ENCODE measurements around the gene NHS. TPM values are rescaled to one million over a fixed set of nuclear protein-coding genes. Genes with fewer than 3 reads are reported as not detected.

Gene NHS
- total RNA-seq, 1 experiment from 2014 or later, result 5.7 TPM

GRCh38 chrX:17779434-17779833 lies 404.4 kb downstream of the NHS start:
- no peaks in the 10 kb centered on the region for H3K9me3 ChIP-seq (ENCODE audit: control insufficient read depth in 1 of 2, insufficient read depth in 1 of 2, low read depth in 1 of 2, low read length in 2 of 2)
- RAD21 ChIA-PET (ENCODE audit: low non-redundant PET in 1 of 2, low total read pairs in 2 of 2, uncharacterized antibody in 2 of 2, unreplicated experiment in 2 of 2), result no interaction called here
- no peaks in the 10 kb centered on the region for H3K4me1 ChIP-seq (ENCODE audit: control insufficient read depth in 1 of 2, insufficient read depth in 2 of 2, low read length in 2 of 2)
- H3K36me3 ChIP-seq (ENCODE audit: control insufficient read depth in 1 of 2, insufficient read depth in 2 of 2, low read length in 2 of 2), result no peaks in the 10 kb centered on the region
- no TSS peak for BruUV-seq (replicated peaks)
- CTCF ChIA-PET, result no interaction called here
- no peak overlapping the region for H3K4me3 ChIP-seq (replicated peaks in 1 of 2; ENCODE audit: low read depth in 1 of 2, low read length in 2 of 2)
- H3K4me2 ChIP-seq (ENCODE audit: low read length), result no peak overlapping the region
- no peak for DNase-seq (ENCODE audit: low read depth, low spot score)
- peaks cover 3% of the 10 kb centered on the region; the same call in 1 of the 2 replicates for H3K27me3 ChIP-seq (ENCODE audit: insufficient read depth, low read length)
- intact Hi-C loops (cut with micrococcal nuclease), result no loop called here
- POLR2A ChIA-PET, result no interaction called here
- H4K20me1 ChIP-seq (ENCODE audit: insufficient read depth), result no peaks in the 10 kb centered on the region
- H3K27ac ChIP-seq (ENCODE audit: low read depth, low read length), result no peak overlapping the region
- H3K9me2 ChIP-seq (ENCODE audit: insufficient read depth), result no peaks in the 10 kb centered on the region
- no peaks in the 10 kb centered on the region for H3K79me2 ChIP-seq (ENCODE audit: insufficient read depth, low read length)
- no peak overlapping the region for H2AFZ ChIP-seq (ENCODE audit: low read depth, low read length, poor library complexity, severe bottlenecking)
- no peak for TF ChIP-seq ZFX (IDR thresholded peaks at IDR 0.05)
- TF ChIP-seq CEBPB (IDR thresholded peaks at IDR 0.05; ENCODE audit: low read depth), result no peak
- no peak for TF ChIP-seq ZNF274 (IDR thresholded peaks at IDR 0.05; ENCODE audit: low read depth, low read length)
- TF ChIP-seq YY1 (IDR thresholded peaks at IDR 0.05; ENCODE audit: extremely low read depth, insufficient replicate concordance, low read depth, low read length), result no peak
- TF ChIP-seq, protein P1, sequence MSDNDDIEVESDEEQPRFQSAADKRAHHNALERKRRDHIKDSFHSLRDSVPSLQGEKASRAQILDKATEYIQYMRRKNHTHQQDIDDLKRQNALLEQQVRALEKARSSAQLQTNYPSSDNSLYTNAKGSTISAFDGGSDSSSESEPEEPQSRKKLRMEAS (IDR thresholded peaks at IDR 0.05), result no peak
- TF ChIP-seq CTCF (IDR thresholded peaks at IDR 0.05 in 2 of 3, conservative IDR thresholded peaks at IDR 0.05 in 1 of 3; ENCODE audit: borderline replicate concordance in 1 of 3, insufficient read depth in 1 of 3, low read depth in 2 of 3, low read length in 2 of 3), result no peak
- TF ChIP-seq ELF1 (IDR thresholded peaks at IDR 0.05; ENCODE audit: borderline replicate concordance, low read depth), result no peak
- no peak for TF ChIP-seq EZH2phosphoT487 (IDR thresholded peaks at IDR 0.05; ENCODE audit: borderline replicate concordance)
- TF ChIP-seq JUND (IDR thresholded peaks at IDR 0.05), result no peak
- TF ChIP-seq CBX3 (IDR thresholded peaks at IDR 0.05; ENCODE audit: low read depth), result no peak
- TF ChIP-seq EGR1 (IDR thresholded peaks at IDR 0.05; ENCODE audit: low read depth), result no peak
- no peak for TF ChIP-seq EZH2 (IDR thresholded peaks at IDR 0.05)
- TF ChIP-seq SIN3A (IDR thresholded peaks at IDR 0.05; ENCODE audit: low read depth), result no peak
- TF ChIP-seq SRF (IDR thresholded peaks at IDR 0.05; ENCODE audit: low read depth), result no peak
- no peak for TF ChIP-seq SP1 (IDR thresholded peaks at IDR 0.05; ENCODE audit: low read depth)
- TF ChIP-seq, protein P2, sequence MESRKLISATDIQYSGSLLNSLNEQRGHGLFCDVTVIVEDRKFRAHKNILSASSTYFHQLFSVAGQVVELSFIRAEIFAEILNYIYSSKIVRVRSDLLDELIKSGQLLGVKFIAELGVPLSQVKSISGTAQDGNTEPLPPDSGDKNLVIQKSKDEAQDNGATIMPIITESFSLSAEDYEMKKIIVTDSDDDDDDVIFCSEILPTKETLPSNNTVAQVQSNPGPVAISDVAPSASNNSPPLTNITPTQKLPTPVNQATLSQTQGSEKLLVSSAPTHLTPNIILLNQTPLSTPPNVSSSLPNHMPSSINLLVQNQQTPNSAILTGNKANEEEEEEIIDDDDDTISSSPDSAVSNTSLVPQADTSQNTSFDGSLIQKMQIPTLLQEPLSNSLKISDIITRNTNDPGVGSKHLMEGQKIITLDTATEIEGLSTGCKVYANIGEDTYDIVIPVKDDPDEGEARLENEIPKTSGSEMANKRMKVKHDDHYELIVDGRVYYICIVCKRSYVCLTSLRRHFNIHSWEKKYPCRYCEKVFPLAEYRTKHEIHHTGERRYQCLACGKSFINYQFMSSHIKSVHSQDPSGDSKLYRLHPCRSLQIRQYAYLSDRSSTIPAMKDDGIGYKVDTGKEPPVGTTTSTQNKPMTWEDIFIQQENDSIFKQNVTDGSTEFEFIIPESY (IDR thresholded peaks at IDR 0.05; ENCODE audit: extremely low read depth, insufficient replicate concordance, low read length), result no peak
- no peak for ATAC-seq
- no peak overlapping the region for H3K9ac ChIP-seq (ENCODE audit: low read length)

Small RNA genes lying within 50 kb of the gene (microRNA-seq; reads per million reads assigned to microRNA genes)
- not detected for gene MIR4768 (ENCODE audit: borderline number of aligned reads)
